Activated CD4-positive, alpha-beta T cell treated with anti-CD3 and anti-CD28 coated beads for 36 hours (primary cell): ENCODE results near the gene ZBTB1. TPM values are rescaled to one million over a fixed set of nuclear protein-coding genes. Genes with fewer than 3 reads are reported as not detected.
A peak's percentile ranks its signal among the peaks of the same experiment; 100 is the strongest.
"Not testable (repeated sequence)": the region's sequence is repeated elsewhere in the genome, so short reads cannot be mapped to it uniquely, and the experiment has no call there.

ENCODE experiments used
- ATAC-seq: fragments of 200-7000 bp; cut with Tn5 transposase; one replicate; pipeline ENCODE4 v1.10.0; 2021; ENCODE audit warnings: mild to moderate bottlenecking, moderate library complexity
- CTCF ChIA-PET: fragments of 350-600 bp; sonication (Branson Sonifier 250); formaldehyde crosslinking; loops from one replicate; lab custom pipeline; 2021; ENCODE audit warnings: antibody characterized with exemption; lab: Charles Lee
- POLR2A ChIA-PET: fragments of 350-600 bp; sonication (Branson Sonifier 250); formaldehyde crosslinking; loops from one replicate; lab custom pipeline; 2021; ENCODE audit warnings: antibody characterized with exemption, inconsistent platforms; lab: Charles Lee
- DNase-seq: peaks from one replicate; pipeline ENCODE4 v3.0.0-alpha.2; 2020
- H3K27ac Mint-ChIP-seq: one replicate; pipeline ENCODE4 v1.8.0; 2021; ENCODE audit warnings: mixed read lengths
- H3K27me3 Mint-ChIP-seq: one replicate; pipeline ENCODE4 v1.8.0; 2021; ENCODE audit warnings: mixed read lengths
- H3K36me3 Mint-ChIP-seq: one replicate; pipeline ENCODE4 v1.8.0; 2021; ENCODE audit warnings: low read depth, mixed read lengths
- H3K4me1 Mint-ChIP-seq: one replicate; pipeline ENCODE4 v1.8.0; 2021; ENCODE audit warnings: mixed read lengths
- H3K4me3 Mint-ChIP-seq: one replicate; pipeline ENCODE4 v1.8.0; 2021; ENCODE audit warnings: mild to moderate bottlenecking, moderate library complexity, mixed read lengths
- H3K9me3 Mint-ChIP-seq: one replicate; pipeline ENCODE4 v1.8.0; 2021; ENCODE audit warnings: low read depth, mixed read lengths
- intact Hi-C, 2 experiments: fragments of 100-400 bp; cut with DNase I in 1 of 2; cut with micrococcal nuclease in 1 of 2; formaldehyde crosslinking; loops; one replicate each; pipeline versions ENCODE4 v1.14.2 to v1.15.1; 2022 to 2024; cut with DNase I, micrococcal nuclease
- total RNA-seq, 2 experiments: library from RNA; stranded (reverse); gene quantifications; one replicate each; pipeline ENCODE4 v1.2.3, GENCODE V29; 2021

The ZBTB1 gene
- total RNA-seq, 2 experiments from 2014 or later, result 41.4 to 45.0 TPM

DNA sequence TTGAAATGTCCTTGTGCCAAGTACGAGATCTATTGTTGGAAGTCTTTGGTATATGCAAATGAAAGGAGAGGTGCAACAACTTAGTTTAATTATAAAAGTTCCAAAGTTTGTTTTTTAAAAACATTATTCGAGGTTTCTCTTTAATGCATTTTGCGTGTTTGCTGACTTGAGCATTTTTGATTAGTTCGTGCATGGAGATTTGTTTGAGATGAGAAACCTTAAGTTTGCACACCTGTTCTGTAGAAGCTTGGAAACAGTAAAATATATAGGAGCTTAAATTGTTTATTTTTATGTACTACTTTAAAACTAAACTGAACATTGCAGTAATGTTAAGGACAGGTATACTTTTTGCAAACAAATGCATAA is 38.2 kb downstream of the ZBTB1 start:
- ATAC-seq (no peak), DNase-seq (no peak)
- POLR2A ChIA-PET, result interaction anchor here (1.2 kb wide), 1 partner anchor 8 kb away, joined by 5 read pairs; no protein-coding TSS in a partner anchor
- Mint-ChIP-seq H3K4me3 (peak overlapping the region; percentile 60), H3K27me3 (peaks cover 39% of the 10 kb centered on the region), H3K4me1 (peaks cover 28% of the 10 kb centered on the region), H3K36me3 (peaks cover 11% of the 10 kb centered on the region), H3K27ac (no peak overlapping the region), H3K9me3 (peaks cover 6% of the 10 kb centered on the region)
- intact Hi-C loops, result no loop called here
- CTCF ChIA-PET, result interaction anchor here (0.9 to 2.7 kb wide), 7 partner anchors 11 to 551 kb away, joined by 3 to 13 read pairs (median 3); partner anchors contain the start of gene ZBTB1

DNA sequence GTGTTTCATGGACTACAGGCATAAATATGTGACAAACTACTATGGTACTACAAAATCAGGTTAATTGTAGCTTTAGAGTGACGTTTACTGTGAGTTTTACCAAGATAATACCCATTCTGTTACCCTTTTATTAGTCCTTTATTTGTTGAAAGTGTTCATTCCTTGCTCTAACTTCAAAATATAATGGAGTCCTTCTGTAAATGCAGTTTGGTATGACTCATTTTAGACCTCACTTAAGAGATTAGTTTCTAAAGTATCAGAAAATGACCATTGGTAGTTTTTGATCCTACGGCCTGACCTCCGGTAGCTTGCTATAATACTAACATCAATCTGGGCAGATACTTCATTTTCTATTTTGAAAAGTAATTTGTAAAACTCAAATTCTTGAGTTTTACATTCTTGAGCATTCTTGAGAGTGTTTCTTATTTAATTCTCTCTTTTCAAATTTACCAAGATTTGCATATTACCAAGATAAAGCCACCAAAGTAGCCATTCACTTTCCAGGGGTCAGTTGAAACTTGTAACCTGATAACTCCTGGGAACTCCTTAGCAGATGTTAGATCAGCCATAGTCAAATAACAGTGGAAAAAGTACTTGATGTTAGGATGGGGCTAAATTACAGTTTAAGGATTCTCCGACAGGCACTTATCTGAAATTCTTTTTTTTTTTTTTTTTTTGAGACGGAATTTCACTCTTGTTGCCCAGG is 40.2 kb downstream of the ZBTB1 start:
- intact Hi-C loops, result no loop called here
- ChIA-PET POLR2A (no interaction called here), CTCF (interaction anchor here (0.7 to 2.7 kb wide), 4 partner anchors 9 to 178 kb away, joined by 3 to 13 read pairs (median 4); no protein-coding TSS in a partner anchor)
- Mint-ChIP-seq H3K9me3 (peaks cover 6% of the 10 kb centered on the region), H3K36me3 (peaks cover 11% of the 10 kb centered on the region), H3K27me3 (peaks cover 35% of the 10 kb centered on the region), H3K27ac (no peak overlapping the region), H3K4me1 (peaks cover 28% of the 10 kb centered on the region), H3K4me3 (no peak overlapping the region)
- ATAC-seq, result no peak
- DNase-seq, result no peak

DNA sequence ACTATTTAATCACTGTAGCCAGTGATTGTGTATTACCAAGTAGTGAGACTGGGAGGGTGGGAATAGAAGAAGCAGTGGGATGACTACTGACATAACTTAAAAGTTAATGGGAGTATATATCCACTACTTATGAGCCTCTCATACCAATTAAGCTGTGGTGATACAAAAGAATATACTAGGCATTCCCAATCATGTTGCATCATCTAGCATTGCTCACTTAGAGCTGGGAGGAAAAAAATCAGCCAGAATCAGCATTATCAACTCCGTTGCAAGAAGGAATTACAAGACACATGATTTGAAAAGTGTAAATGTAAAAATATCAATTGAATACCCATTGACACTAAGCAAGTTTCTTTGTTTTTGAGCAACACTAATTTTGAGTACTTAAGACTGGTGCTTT is 44.4 kb downstream of the ZBTB1 start:
- CTCF ChIA-PET, result interaction anchor here (0.9 to 1.0 kb wide), 2 partner anchors 38 to 88 kb away, joined by 4 read pairs; no protein-coding TSS in a partner anchor
- Mint-ChIP-seq H3K27ac (no peak overlapping the region), H3K9me3 (no peaks in the 10 kb centered on the region), H3K4me3 (peak overlapping the region; percentile 40), H3K4me1 (peaks cover 12% of the 10 kb centered on the region), H3K36me3 (no peaks in the 10 kb centered on the region), H3K27me3 (peaks cover 18% of the 10 kb centered on the region)
- DNase-seq (no peak), ATAC-seq (no peak)
- POLR2A ChIA-PET, result interaction anchor here (1.0 kb wide), 1 partner anchor 9 kb away, joined by 4 read pairs; the partner anchor contains the start of gene HSPA2
- intact Hi-C loops, result loop anchor here in 1 of 2 experiments (1.0 kb wide), 1 partner anchor 9 kb away; the partner anchor contains the start of gene HSPA2

DNA sequence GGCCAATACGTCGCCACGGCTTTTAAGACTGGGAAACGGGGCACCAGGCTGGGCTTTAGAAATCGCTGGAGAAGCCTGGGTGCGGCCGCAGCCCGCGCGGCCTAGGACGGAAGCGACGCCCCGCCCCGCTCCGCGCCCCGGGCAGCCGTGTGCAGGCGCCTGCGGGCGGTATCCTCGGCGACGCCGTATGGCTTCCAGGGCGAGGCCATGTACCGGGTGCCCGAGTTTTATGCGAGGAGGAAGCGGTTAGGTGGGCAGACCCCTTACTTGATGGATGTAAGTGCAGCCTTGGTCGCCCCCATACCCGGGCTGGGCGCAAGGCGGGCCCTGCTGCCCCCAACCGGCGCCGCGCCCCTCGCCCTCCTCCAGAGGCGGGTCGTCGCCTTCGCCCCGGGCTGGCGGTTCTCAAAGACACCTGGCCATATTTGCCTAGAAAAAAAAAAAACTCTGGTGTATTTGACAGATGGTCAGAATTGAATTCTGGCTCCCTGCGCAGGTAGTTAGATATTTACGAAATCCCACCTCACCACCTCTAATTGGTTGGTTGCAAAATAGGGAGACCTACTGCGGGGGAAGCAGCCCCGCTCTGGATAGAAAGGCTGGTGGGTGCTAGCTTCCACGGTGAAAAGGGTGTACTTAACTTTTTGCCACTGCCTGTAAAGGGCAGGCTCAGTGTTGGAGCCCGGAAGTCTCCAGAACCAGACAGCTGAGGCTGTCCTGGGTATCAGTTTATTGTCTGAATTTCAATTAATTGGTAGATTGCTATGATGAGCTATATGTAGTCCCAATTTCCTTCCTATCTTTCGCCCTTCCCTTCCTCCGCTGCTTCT is 45.4 kb downstream of the ZBTB1 start, which contains the start of gene PPP1R36:
Gene PPP1R36 (plus strand): TSS at position 171 of the 830 bp plus-strand sequence. CDS start 37 bp downstream, at position 208.
- intact Hi-C loops, result loop anchor here in 1 of 2 experiments (1.0 kb wide), 1 partner anchor 10 kb away; the partner anchor contains the start of gene HSPA2
- Mint-ChIP-seq H3K27me3 (peaks cover 20% of the 10 kb centered on the region), H3K4me3 (peak within 1 kb of the TSS; percentile 40), H3K36me3 (no peaks in the 10 kb centered on the region), H3K27ac (no peak within 1 kb of the TSS), H3K9me3 (no peaks in the 10 kb centered on the region), H3K4me1 (peaks cover 12% of the 10 kb centered on the region)
- ATAC-seq (peak; percentile 99), DNase-seq (peak; percentile 66)
- ChIA-PET CTCF (interaction anchor here (0.9 to 1.4 kb wide), 3 partner anchors 11 to 86 kb away, joined by 3 to 6 read pairs (median 3); no protein-coding TSS in a partner anchor), POLR2A (interaction anchor here (1.0 kb wide), 1 partner anchor 10 kb away, joined by 4 read pairs; the partner anchor contains the start of gene HSPA2)

DNA sequence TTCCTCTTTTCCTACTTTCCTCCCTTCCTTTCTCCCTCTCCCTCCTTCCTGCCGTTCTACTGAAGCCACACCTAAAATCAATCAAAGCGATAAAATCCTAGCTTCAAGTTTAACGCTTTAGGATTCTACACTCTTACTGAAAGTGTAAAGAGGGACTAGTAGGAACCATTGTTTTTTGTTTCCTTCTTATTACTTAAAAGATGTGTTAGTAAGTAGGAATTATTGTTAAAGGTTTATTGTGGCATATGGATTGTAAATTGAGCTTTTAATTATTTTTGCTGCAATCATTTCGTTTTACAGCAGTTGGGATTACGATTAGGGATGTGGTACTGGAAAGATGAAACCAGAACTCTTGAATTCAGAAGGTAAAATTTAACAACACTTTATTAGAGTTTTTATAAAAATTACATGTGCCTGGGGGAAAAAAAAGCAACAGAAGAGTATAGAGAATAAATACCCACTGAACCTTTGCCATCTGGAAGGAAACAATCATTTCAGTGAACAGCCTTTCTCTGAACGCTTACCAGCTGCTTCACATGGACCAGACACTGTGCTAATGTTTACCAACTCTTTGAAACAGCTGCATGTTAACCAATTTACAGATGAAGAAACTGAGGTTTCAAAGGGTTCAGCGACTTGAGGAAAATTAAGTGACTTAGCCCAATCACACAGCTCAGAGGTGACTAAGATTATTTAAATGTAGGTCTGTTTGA is 46.2 kb downstream of the ZBTB1 start:
- Mint-ChIP-seq H3K27ac (no peak overlapping the region), H3K9me3 (no peaks in the 10 kb centered on the region), H3K27me3 (peaks cover 20% of the 10 kb centered on the region), H3K36me3 (no peaks in the 10 kb centered on the region), H3K4me3 (peak overlapping the region; percentile 21), H3K4me1 (peaks cover 12% of the 10 kb centered on the region)
- DNase-seq (no peak), ATAC-seq (no peak)
- ChIA-PET POLR2A (interaction anchor here (0.7 kb wide), 1 partner anchor 9 kb away, joined by 5 read pairs; no protein-coding TSS in a partner anchor), CTCF (interaction anchor here (0.7 to 1.4 kb wide), 4 partner anchors 10 to 1010 kb away, joined by 3 to 6 read pairs (median 3); no protein-coding TSS in a partner anchor)
- intact Hi-C loops, result no loop called here

DNA sequence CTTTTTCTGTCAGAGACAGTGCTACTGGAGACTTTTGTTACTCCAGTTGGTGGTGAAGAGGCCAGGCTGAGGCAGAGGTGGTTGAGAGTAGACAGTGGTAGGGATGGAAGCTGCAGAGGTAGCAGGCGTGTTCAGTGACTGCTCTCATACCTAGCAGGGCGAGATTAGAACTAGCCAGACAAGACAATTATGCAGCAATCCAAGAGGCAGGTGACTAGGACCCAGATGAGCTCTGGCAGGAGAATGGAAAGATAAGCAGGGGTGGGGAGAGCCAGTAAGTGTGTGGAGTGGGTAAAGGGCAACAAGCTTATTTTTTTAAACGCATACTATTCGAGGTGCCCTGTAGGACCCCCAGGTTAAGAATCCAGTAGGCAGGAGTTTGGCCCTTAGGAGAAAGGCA is 50.0 kb downstream of the ZBTB1 start:
- H3K27ac Mint-ChIP-seq, result no peak overlapping the region
- no peak overlapping the region for H3K4me3 Mint-ChIP-seq
- CTCF ChIA-PET, result interaction anchor here (1.0 to 2.4 kb wide), 3 partner anchors 7 to 28 kb away, joined by 3 to 13 read pairs (median 3); no protein-coding TSS in a partner anchor
- no peak for ATAC-seq
- DNase-seq, result no peak
- intact Hi-C loops, result no loop called here
- H3K27me3 Mint-ChIP-seq, result peaks cover 16% of the 10 kb centered on the region
- H3K9me3 Mint-ChIP-seq, result no peaks in the 10 kb centered on the region
- H3K36me3 Mint-ChIP-seq, result no peaks in the 10 kb centered on the region
- POLR2A ChIA-PET, result no interaction called here
- peaks cover 8% of the 10 kb centered on the region for H3K4me1 Mint-ChIP-seq

DNA sequence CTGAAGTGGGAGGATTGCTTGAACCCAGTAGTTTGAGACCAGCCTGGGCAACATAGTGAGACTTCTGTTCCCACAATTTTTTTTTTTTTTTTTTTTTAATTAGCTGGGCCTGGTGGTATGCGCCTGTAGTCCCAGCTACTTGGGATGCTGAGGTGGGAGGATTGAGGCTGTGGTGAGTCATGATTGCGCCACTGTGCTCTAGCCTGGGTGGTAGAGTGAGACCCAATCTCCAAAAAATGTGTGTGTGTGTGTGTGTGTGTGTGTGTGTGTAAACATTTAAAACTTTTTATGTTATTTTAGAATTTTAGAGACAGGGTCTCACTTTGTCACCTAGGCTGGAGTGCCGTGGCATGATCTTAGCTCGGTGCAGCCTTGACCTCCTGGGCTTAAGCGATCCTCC is 52.0 kb downstream of the ZBTB1 start:
- ChIA-PET POLR2A (no interaction called here), CTCF (no interaction called here)
- Mint-ChIP-seq H3K27me3 (peaks cover 7% of the 10 kb centered on the region), H3K4me3 (no peak overlapping the region), H3K9me3 (no peaks in the 10 kb centered on the region), H3K4me1 (peaks cover 3% of the 10 kb centered on the region), H3K36me3 (no peaks in the 10 kb centered on the region), H3K27ac (no peak overlapping the region)
- no peak for ATAC-seq
- intact Hi-C loops, result no loop called here
- DNase-seq, result no peak

DNA sequence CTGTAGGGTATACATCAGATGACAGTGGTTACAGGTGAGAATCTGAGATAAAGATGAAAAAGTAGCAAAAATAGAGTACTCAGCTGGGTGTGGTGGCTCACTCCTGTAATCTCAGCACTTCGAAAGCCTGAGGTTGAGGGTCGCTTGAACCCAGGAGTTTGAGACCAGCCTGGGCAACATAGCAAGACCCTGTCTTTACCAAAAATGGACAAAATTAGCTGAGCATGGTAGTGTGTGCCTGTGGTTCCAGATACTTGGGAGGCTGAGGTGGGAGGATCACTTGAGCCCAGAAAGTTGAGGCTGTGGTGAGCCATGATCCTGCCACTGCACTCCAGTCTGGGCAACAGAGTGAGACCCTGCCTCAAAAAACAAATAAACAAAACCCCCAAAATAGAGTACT is 53.6 kb downstream of the ZBTB1 start:
- POLR2A ChIA-PET, H3K9me3 Mint-ChIP-seq, H3K4me3 Mint-ChIP-seq, intact Hi-C loops, ATAC-seq, H3K36me3 Mint-ChIP-seq, H3K27me3 Mint-ChIP-seq, H3K27ac Mint-ChIP-seq, H3K4me1 Mint-ChIP-seq, DNase-seq: not testable (repeated sequence)
- CTCF ChIA-PET, result interaction anchor here (1.2 kb wide), 1 partner anchor 79 kb away, joined by 3 read pairs; no protein-coding TSS in a partner anchor

DNA sequence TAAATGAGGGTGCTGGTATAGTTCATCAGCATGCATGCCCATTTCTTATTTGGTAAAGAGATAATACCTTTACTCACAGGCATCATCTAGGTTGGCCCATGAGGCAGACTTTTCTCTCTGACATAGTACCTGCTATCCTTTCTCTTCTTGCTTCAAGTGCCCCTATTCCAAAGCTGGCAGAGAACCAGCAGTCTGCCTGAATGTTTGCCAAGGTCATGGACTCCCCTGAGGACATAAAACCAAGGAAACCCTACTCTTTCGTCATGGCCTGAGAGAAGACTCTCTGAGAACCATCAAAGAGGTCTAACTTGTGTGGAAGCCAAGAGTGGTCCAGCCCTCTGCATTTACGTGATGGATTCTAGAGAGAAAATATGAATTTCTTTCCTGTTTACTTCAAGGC is 57.1 kb downstream of the ZBTB1 start:
- Mint-ChIP-seq H3K4me3 (no peak overlapping the region), H3K9me3 (no peaks in the 10 kb centered on the region), H3K27ac (no peak overlapping the region), H3K27me3 (no peaks in the 10 kb centered on the region), H3K36me3 (no peaks in the 10 kb centered on the region), H3K4me1 (peaks cover 3% of the 10 kb centered on the region)
- ChIA-PET CTCF (interaction anchor here (0.7 to 3.2 kb wide), 5 partner anchors 8 to 461 kb away, joined by 3 to 10 read pairs (median 4); no protein-coding TSS in a partner anchor), POLR2A (no interaction called here)
- DNase-seq (no peak), ATAC-seq (no peak)
- intact Hi-C loops, result no loop called here

DNA sequence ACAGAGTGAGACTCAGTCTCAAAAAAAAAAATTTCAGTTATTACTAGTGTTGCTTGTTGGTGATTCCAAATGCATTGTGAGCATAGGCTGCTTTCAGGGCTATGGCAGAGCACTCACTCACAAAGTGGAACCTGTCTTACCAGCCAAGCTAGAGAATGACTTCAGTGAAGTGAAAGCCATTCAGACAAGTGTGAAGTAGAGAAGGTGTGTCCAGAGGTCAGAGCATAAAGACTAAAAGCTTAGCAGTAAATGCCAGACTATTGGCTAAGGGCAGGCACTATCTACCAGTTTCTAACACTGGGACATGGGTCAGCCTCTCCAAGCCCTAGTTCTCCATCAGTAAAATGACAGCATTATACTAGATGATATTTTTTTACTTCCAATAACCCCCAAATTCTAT is 57.9 kb downstream of the ZBTB1 start:
- Mint-ChIP-seq H3K27ac (no peak overlapping the region), H3K4me3 (no peak overlapping the region), H3K4me1 (peaks cover 3% of the 10 kb centered on the region), H3K36me3 (no peaks in the 10 kb centered on the region), H3K9me3 (no peaks in the 10 kb centered on the region), H3K27me3 (no peaks in the 10 kb centered on the region)
- ATAC-seq (no peak), DNase-seq (no peak)
- intact Hi-C loops, result no loop called here
- CTCF ChIA-PET, result interaction anchor here (1.5 to 3.2 kb wide), 2 partner anchors 12 to 74 kb away, joined by 3 to 10 read pairs; partner anchors contain the start of gene PPP1R36
- POLR2A ChIA-PET, result no interaction called here
